ENCODE results near the gene CDK18. TPM values are rescaled to one million over a fixed set of nuclear protein-coding genes. Genes with fewer than 3 reads are reported as not detected.
A peak's percentile ranks its signal among the peaks of the same experiment; 100 is the strongest.

CDK18 gene
- total and polyA plus RNA-seq, 2 donors from 2014 or later, result 25.7 to 36.3 TPM

DNA sequence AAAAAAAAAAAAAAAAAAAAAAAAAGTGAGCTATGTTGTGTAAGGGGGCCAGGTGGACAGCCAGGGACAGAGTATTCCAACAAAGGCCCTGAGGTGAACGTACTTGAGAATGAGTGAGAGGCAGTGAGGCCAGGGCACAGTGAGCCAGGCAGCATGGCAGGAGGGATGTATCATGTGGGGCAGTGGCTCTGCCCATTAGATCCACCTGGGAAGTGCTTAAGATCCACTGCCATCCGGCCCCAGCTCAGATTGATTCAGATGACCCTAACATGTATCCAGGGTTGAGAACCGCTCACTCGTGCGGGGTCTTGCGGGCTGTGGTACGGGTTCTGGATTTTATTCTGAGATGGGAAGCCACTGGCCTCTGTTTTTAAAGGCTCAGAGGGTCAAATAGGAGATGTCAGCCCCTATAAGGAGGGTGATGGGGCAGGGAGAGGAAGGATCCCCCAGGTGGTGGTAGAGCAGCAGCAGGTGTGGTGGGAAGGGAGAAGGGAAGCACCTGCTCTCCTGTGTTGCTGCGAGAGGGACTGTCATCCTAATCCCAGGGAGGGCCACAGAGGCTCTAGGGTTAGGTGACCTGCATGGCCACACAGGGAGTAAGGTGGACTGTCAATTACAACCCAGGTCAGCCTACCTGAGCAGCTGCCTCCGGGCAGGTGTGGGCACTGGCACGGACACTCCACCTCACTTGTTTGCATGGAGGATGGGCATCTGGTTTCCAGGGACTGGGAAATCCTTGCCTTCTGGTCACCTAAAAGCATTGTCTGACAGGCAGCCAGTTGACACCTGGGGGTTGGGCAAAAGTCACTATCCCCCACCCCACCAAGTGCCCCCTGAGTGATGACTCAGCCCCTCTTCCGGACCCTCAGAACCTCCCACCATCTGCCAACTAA lies 31.6 kb downstream of the CDK18 start:
- DNase-seq, result peak in 3 of 5 donors; percentile 6 to 39 (median 37)
- Histone ChIP-seq H3K9me3 (ENCODE audit: control insufficient read depth in 2 of 3, insufficient read depth in 1 of 3, low read length in 3 of 3) (no peaks in the 10 kb centered on the region), H3K27me3 (ENCODE audit: control insufficient read depth, insufficient read depth, low read length) (no peaks in the 10 kb centered on the region), H3K27ac (ENCODE audit: low read depth in 2 of 2, low read length in 2 of 2) (no peak overlapping the region), H3K36me3 (ENCODE audit: control insufficient read depth in 2 of 3, insufficient read depth in 3 of 3, low read length in 3 of 3) (peaks cover 0 to 9% (median 6%) of the 10 kb centered on the region in 3 donors), H3K4me3 (ENCODE audit: low read length in 3 of 3) (no peak overlapping the region), H3K9ac (ENCODE audit: low read length in 3 of 3) (no peak overlapping the region), H3K4me1 (ENCODE audit: control insufficient read depth in 2 of 3, insufficient read depth in 2 of 3, low read depth in 1 of 3, low read length in 3 of 3) (no peaks in the 10 kb centered on the region)
- intact Hi-C loops (cut with DNase I), result no loop called here
- TF ChIP-seq, protein P1, sequence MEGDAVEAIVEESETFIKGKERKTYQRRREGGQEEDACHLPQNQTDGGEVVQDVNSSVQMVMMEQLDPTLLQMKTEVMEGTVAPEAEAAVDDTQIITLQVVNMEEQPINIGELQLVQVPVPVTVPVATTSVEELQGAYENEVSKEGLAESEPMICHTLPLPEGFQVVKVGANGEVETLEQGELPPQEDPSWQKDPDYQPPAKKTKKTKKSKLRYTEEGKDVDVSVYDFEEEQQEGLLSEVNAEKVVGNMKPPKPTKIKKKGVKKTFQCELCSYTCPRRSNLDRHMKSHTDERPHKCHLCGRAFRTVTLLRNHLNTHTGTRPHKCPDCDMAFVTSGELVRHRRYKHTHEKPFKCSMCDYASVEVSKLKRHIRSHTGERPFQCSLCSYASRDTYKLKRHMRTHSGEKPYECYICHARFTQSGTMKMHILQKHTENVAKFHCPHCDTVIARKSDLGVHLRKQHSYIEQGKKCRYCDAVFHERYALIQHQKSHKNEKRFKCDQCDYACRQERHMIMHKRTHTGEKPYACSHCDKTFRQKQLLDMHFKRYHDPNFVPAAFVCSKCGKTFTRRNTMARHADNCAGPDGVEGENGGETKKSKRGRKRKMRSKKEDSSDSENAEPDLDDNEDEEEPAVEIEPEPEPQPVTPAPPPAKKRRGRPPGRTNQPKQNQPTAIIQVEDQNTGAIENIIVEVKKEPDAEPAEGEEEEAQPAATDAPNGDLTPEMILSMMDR (IDR thresholded peaks at IDR 0.05; ENCODE audit: borderline replicate concordance, extremely low read depth, insufficient read depth), result no peak
- FAIRE-seq, result no peak

DNA sequence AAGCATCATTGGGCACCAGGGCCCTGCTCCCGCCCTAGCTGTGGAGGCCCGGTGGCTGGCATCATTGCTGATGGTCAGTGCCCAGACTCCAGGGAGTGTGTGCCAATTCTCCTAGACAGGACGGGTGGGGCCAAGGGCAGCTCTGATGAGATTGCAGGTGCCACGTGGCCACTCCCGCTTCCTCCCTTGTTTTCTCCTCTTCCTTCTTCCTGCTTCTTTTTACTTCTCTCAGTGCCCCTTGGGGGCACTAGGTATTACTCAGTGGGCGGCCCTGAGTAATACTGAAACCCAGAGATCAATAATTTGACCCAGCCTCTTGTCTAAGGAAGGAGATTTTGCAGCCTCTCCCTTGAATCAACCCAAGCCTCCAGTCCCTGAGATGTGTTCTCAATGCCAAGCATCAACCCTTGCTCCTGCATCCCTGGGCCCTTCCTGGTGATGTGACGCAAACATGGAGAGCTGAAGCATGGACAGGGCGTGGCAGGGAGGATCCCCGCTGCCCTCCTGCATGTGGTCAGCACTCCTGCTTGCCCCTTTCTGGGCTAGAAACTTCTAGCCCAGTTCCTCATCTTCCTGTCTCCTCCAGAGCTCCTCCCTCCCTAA lies 32.4 kb downstream of the CDK18 start:
- intact Hi-C loops (cut with DNase I), result no loop called here
- H3K36me3 ChIP-seq (ENCODE audit: control insufficient read depth in 2 of 3, insufficient read depth in 3 of 3, low read length in 3 of 3), result peaks cover 0 to 3% (median 3%) of the 10 kb centered on the region in 3 donors
- no peaks in the 10 kb centered on the region for H3K4me1 ChIP-seq (ENCODE audit: control insufficient read depth in 2 of 3, insufficient read depth in 2 of 3, low read depth in 1 of 3, low read length in 3 of 3)
- no peak for FAIRE-seq
- TF ChIP-seq, protein P1 (IDR thresholded peaks at IDR 0.05; ENCODE audit: borderline replicate concordance, extremely low read depth, insufficient read depth), result no peak
- H3K9ac ChIP-seq (ENCODE audit: low read length in 3 of 3), result no peak overlapping the region
- no peaks in the 10 kb centered on the region for H3K9me3 ChIP-seq (ENCODE audit: control insufficient read depth in 2 of 3, insufficient read depth in 1 of 3, low read length in 3 of 3)
- no peak overlapping the region for H3K27ac ChIP-seq (ENCODE audit: low read depth in 2 of 2, low read length in 2 of 2)
- DNase-seq, result peak in 3 of 5 donors; percentile 7 to 64 (median 34)
- H3K27me3 ChIP-seq (ENCODE audit: control insufficient read depth, insufficient read depth, low read length), result no peaks in the 10 kb centered on the region
- no peak overlapping the region for H3K4me3 ChIP-seq (ENCODE audit: low read length in 3 of 3)

DNA sequence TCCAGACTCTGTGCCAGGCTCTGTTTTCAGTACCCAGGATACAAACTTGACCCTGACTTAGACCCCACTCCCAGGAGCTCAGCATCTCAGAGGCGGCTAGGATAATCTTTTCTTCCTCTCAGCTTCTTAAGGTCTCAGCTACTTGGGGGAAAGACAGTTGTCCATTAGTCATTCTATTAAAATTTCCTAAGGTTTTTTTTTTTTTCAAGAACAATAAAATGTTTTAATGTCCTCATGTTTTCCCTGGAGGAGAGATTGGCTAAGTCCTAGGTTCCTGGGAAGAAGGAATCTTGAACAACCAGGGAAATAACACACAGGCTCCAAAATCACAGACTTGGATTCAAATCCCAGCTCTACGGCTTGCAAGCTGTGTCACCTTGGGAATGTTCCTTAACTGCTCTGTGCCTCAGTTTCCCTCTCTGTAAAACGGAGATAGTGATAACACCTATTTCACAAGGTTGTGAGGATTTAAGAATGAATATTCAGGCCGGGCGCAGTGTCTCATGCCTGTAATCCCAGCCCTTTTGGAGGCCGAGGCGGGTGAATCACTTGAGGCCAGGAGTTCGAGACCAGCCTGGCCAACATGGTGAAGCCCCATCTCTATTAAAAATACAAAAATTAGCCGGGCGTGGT lies 33.0 kb downstream of the CDK18 start:
- H3K4me3 ChIP-seq (ENCODE audit: low read length in 3 of 3), result no peak overlapping the region
- no peaks in the 10 kb centered on the region for H3K9me3 ChIP-seq (ENCODE audit: control insufficient read depth in 2 of 3, insufficient read depth in 1 of 3, low read length in 3 of 3)
- TF ChIP-seq, protein P1 (IDR thresholded peaks at IDR 0.05; ENCODE audit: borderline replicate concordance, extremely low read depth, insufficient read depth), result no peak
- H3K27ac ChIP-seq (ENCODE audit: low read depth in 2 of 2, low read length in 2 of 2), result no peak overlapping the region
- H3K27me3 ChIP-seq (ENCODE audit: control insufficient read depth, insufficient read depth, low read length), result no peaks in the 10 kb centered on the region
- intact Hi-C loops (cut with DNase I), result no loop called here
- H3K36me3 ChIP-seq (ENCODE audit: control insufficient read depth in 2 of 3, insufficient read depth in 3 of 3, low read length in 3 of 3), result no peaks in the 10 kb centered on the region
- DNase-seq, result peak in 1 of 5 donors; percentile 14
- FAIRE-seq, result no peak
- H3K9ac ChIP-seq (ENCODE audit: low read length in 3 of 3), result no peak overlapping the region
- no peaks in the 10 kb centered on the region for H3K4me1 ChIP-seq (ENCODE audit: control insufficient read depth in 2 of 3, insufficient read depth in 2 of 3, low read depth in 1 of 3, low read length in 3 of 3)
